ENCODE measurements around the gene C1QTNF3.
"Not testable (repeated sequence)": the region's sequence is repeated elsewhere in the genome, so short reads cannot be mapped to it uniquely, and the experiment has no call there.

DNA sequence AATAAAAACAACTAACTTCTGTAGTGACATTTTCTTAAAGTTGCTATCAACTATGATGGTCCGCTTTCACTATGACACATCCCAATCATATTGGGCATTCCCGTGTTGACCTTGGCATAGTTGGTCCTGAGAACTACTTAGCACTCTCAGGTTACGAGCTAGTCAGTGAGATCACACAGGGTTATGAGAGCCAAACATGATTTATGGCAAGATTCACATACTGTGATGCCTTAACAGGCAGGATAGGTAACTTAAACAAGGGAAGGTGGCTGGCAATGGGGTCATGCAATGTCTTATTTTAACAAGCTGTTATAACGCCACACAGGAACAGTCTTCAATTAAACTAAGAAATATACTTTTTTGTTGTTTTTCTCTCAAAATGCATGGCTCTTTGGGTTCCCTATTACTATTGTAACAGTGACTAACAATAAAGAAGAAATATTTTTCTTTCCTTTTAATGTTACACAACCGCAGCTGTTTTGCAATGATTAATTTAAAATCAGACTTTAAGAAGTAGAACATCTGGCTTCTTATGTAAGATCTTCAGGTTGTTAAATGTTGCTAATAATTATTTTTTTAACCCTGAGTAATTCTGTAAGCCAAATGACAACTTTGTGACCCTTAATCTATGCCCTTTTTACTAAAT is 33.8 kb upstream of the C1QTNF3 start:
- TF ChIP-seq, protein P1, sequence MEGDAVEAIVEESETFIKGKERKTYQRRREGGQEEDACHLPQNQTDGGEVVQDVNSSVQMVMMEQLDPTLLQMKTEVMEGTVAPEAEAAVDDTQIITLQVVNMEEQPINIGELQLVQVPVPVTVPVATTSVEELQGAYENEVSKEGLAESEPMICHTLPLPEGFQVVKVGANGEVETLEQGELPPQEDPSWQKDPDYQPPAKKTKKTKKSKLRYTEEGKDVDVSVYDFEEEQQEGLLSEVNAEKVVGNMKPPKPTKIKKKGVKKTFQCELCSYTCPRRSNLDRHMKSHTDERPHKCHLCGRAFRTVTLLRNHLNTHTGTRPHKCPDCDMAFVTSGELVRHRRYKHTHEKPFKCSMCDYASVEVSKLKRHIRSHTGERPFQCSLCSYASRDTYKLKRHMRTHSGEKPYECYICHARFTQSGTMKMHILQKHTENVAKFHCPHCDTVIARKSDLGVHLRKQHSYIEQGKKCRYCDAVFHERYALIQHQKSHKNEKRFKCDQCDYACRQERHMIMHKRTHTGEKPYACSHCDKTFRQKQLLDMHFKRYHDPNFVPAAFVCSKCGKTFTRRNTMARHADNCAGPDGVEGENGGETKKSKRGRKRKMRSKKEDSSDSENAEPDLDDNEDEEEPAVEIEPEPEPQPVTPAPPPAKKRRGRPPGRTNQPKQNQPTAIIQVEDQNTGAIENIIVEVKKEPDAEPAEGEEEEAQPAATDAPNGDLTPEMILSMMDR (IDR thresholded peaks at IDR 0.05): not testable (repeated sequence)
- TF ChIP-seq POLR2A (IDR thresholded peaks at IDR 0.05): not testable (repeated sequence)
